Measurements from ENCODE around the gene CA11. TPM values are rescaled to one million over a fixed set of nuclear protein-coding genes. Genes with fewer than 3 reads are reported as not detected.

Gene CA11
- total RNA-seq, 1 donor from 2014 or later: 9.5 TPM

GRCh38 chr19:48631225-48631624, 14.8 kb downstream of the CA11 start:
- peaks cover 26% of the 10 kb centered on the region for H3K4me1 ChIP-seq (ENCODE audit: insufficient read depth, low read length)
- no peak overlapping the region for H2AFZ ChIP-seq (ENCODE audit: low read depth, low read length)
- H3K4me2 ChIP-seq (ENCODE audit: low read length): peak overlapping the region; percentile 74
- H3K4me1 Mint-ChIP-seq (ENCODE audit: low read depth, unreplicated experiment): no peaks in the 10 kb centered on the region
- no peaks in the 10 kb centered on the region for H3K36me3 ChIP-seq (ENCODE audit: insufficient read depth, low read length)
- no peak for DNase-seq (ENCODE audit: low read depth)
- no peak overlapping the region for H3K4me3 ChIP-seq (ENCODE audit: insufficient read depth, low read depth, low read length)
- no peaks in the 10 kb centered on the region for H3K9me3 ChIP-seq (ENCODE audit: insufficient read depth, low read depth, low read length)
- TF ChIP-seq CTCF (IDR thresholded peaks at IDR 0.05; ENCODE audit: insufficient read depth, low read depth, low read length) (no peak), EZH2 (IDR thresholded peaks at IDR 0.05; ENCODE audit: insufficient read depth, low read length) (no peak)
- no peak overlapping the region for H3K4me3 Mint-ChIP-seq (ENCODE audit: unreplicated experiment)
- peaks cover 3% of the 10 kb centered on the region for H3K27me3 Mint-ChIP-seq (ENCODE audit: low read depth, unreplicated experiment)
- H3K27me3 ChIP-seq (ENCODE audit: insufficient read depth, low read length): peaks cover 3% of the 10 kb centered on the region
- H3K27ac Mint-ChIP-seq (ENCODE audit: unreplicated experiment): no peak overlapping the region
- H3K27ac ChIP-seq (ENCODE audit: low read depth, low read length): no peak overlapping the region
- no peaks in the 10 kb centered on the region for H4K20me1 ChIP-seq (ENCODE audit: insufficient read depth, low read length)
- no peaks in the 10 kb centered on the region for H3K9me3 Mint-ChIP-seq (ENCODE audit: unreplicated experiment)
- peak overlapping the region; percentile 40 for H3K9ac ChIP-seq (ENCODE audit: low read length)
- FAIRE-seq: no peak
- H3K36me3 Mint-ChIP-seq (ENCODE audit: low read depth, unreplicated experiment): peaks cover 2% of the 10 kb centered on the region
- H3K79me2 ChIP-seq (ENCODE audit: insufficient read depth, low read length): no peaks in the 10 kb centered on the region

GRCh38 chr19:48630296-48631063, 15.5 kb downstream of the CA11 start:
- Histone ChIP-seq H3K27me3 (ENCODE audit: insufficient read depth, low read length) (no peaks in the 10 kb centered on the region), H4K20me1 (ENCODE audit: insufficient read depth, low read length) (no peaks in the 10 kb centered on the region), H3K79me2 (ENCODE audit: insufficient read depth, low read length) (peaks cover 1% of the 10 kb centered on the region), H3K9ac (ENCODE audit: low read length) (peak overlapping the region; percentile 40), H3K9me3 (ENCODE audit: insufficient read depth, low read depth, low read length) (no peaks in the 10 kb centered on the region), H3K36me3 (ENCODE audit: insufficient read depth, low read length) (no peaks in the 10 kb centered on the region), H3K4me1 (ENCODE audit: insufficient read depth, low read length) (peaks cover 26% of the 10 kb centered on the region), H3K27ac (ENCODE audit: low read depth, low read length) (no peak overlapping the region), H3K4me3 (ENCODE audit: insufficient read depth, low read depth, low read length) (peak overlapping the region; percentile 12), H2AFZ (ENCODE audit: low read depth, low read length) (peak overlapping the region; percentile 40), H3K4me2 (ENCODE audit: low read length) (peak overlapping the region; percentile 74)
- H3K27ac Mint-ChIP-seq (ENCODE audit: unreplicated experiment): no peak overlapping the region
- H3K9me3 Mint-ChIP-seq (ENCODE audit: unreplicated experiment): no peaks in the 10 kb centered on the region
- no peak overlapping the region for H3K4me3 Mint-ChIP-seq (ENCODE audit: unreplicated experiment)
- FAIRE-seq (no peak), DNase-seq (ENCODE audit: low read depth) (no peak)
- peaks cover 3% of the 10 kb centered on the region for H3K36me3 Mint-ChIP-seq (ENCODE audit: low read depth, unreplicated experiment)
- TF ChIP-seq CTCF (IDR thresholded peaks at IDR 0.05; ENCODE audit: insufficient read depth, low read depth, low read length) (no peak), EZH2 (IDR thresholded peaks at IDR 0.05; ENCODE audit: insufficient read depth, low read length) (no peak)
- H3K4me1 Mint-ChIP-seq (ENCODE audit: low read depth, unreplicated experiment): no peaks in the 10 kb centered on the region
- no peaks in the 10 kb centered on the region for H3K27me3 Mint-ChIP-seq (ENCODE audit: low read depth, unreplicated experiment)
